Pancreas (tissue), 10 donors: ENCODE results near the gene KRTAP13-4. TPM values are rescaled to one million over a fixed set of nuclear protein-coding genes. Genes with fewer than 3 reads are reported as not detected.

Source experiments
- ATAC-seq, 4 donors: fragments of 200-7000 bp; cut with Tn5 transposase; one replicate each; pipeline versions ENCODE4 v1.8.0 to v1.9.1; 2020; ENCODE audit warnings: mild to moderate bottlenecking in 4 of 4, moderate library complexity in 4 of 4
- DNase-seq, 6 donors: peaks; one replicate each; pipeline ENCODE4 v3.0.0-alpha.2; 2020
- FAIRE-seq: peaks from 2 replicates; lab custom pipeline; 2012; peaks lifted over from hg19 to GRCh38; lab: Jason Lieb, UNC
- H3K27ac ChIP-seq, 4 donors: fragments of 200-600 bp; sonication (generic); 1 replicate in 3 of 4; 2 replicates in 1 of 4; pipeline versions ENCODE4 v1.5.0 to v1.8.0; 2020
- H3K27me3 ChIP-seq, 4 donors: fragments of 200-600 bp; one replicate each; pipeline ENCODE4 v1.8.0; 2021
- H3K36me3 ChIP-seq, 3 donors: fragments of 200-600 bp; sonication (generic) in 1 of 3; one replicate each; pipeline versions ENCODE4 v1.5.0 to v1.8.0; 2020 to 2021
- H3K4me1 ChIP-seq, 3 donors: fragments of 200-600 bp; one replicate each; pipeline ENCODE4 v1.8.0; 2021
- H3K4me3 ChIP-seq, 4 donors: fragments of 200-600 bp; sonication (generic) in 2 of 4; one replicate each; pipeline versions ENCODE4 v1.5.0 to v1.8.0; 2020 to 2021
- H3K9me3 ChIP-seq, 4 donors: fragments of 200-600 bp; one replicate each; pipeline ENCODE4 v1.8.0; 2021
- WGBS, 2 donors: extraction: QIAGEN DNeasy Blood & Tissue Kit; methylation state at CpG; one replicate each; pipeline ENCODE4 v1.1.7; 2013; 5-methylcytosine and 5-hydroxymethylcytosine counted together
- intact Hi-C, 3 donors: fragments of 100-400 bp; cut with DNase I; formaldehyde crosslinking; loops; one replicate each; pipeline versions ENCODE4 v1.11.1 to v1.14.2; 2022
- polyA plus RNA-seq, 2 donors: library from polyadenylated mRNA; stranded (reverse); fragments of 200-250 nt; gene quantifications; one replicate each; pipeline ENCODE4 v1.2.3, GENCODE V29; 2013
- total RNA-seq, 6 donors: library from RNA; stranded (reverse); fragmentation: NEBNext Ultra II Directional in 4 of 6; extraction: Animal tissue kit (Norgen Biotek cat#: 25700) in 4 of 6; gene quantifications; one replicate each; pipeline versions ENCODE4 v1.2.1 to v1.2.4, GENCODE V29; 2021 to 2023
- TF ChIP-seq, protein P1 (sequence below), 4 donors: fragments of 200-600 bp; sonication (generic) in 3 of 4; IDR thresholded peaks; one replicate each; pipeline versions ENCODE4 v1.5.0 to v1.8.0; 2021; ENCODE audit warnings: antibody characterized with exemption in 4 of 4
- donor health status: healthy with polysubstance abuse.
- donor health status: DM: no; HTN: no; CAD: no; lungs with moderate emphysema.
- donor health status: DM: no; HTN: no; CAD: no.
- donor health status: control.
- donor health status: control.
- donor health status: Bipolar disorder and iron deficiency.
- donor health status: DM: yes; HTN: yes; CAD: no.
- donor health status: DM: no; HTN: no; CAD: no.
- donor health status: DM: no; HTN: no; CAD: no.
- donor health status: DM: yes; HTN: yes; CAD: no.

KRTAP13-4 gene
- total and polyA plus RNA-seq, 8 donors = not detected

DNA sequence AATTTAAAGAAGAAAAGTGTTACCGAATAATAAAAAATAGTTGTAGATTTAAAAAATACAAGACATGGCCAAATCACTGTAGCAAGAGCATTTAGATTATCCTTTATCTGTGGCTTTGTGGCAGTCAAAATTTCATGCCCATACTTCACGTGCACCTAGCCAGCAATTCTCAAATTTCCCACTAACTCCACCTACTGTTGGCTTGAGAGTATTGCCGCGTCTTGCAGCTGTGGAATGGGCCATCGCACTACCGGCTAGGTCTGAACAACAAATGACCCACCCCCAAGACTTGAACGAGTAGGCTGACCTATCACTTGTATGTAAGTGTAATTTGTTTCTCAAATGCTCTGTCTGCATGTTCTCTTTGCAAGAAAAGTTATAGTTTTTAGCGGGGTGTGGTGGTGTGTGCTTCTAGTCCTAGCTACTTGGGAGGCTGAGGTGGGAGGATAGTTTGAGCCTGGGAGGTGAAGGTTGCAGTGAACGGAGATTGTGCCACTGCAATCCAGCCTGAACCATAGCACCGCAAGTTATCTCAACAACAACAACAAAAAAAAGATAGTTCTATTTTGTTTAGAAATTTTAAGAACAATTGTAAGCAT is 4.1 kb downstream of the KRTAP13-4 start:
- DNase-seq (peak in 3 of 6 donors; percentile 9 to 35 (median 23)), FAIRE-seq (no peak), ATAC-seq (peak; percentile 63 to 91 (median 73))
- Histone ChIP-seq H3K4me1 (no peaks in the 10 kb centered on the region), H3K27ac (no peak overlapping the region), H3K9me3 (no peaks in the 10 kb centered on the region), H3K4me3 (no peak overlapping the region), H3K27me3 (no peaks in the 10 kb centered on the region), H3K36me3 (no peaks in the 10 kb centered on the region)
- intact Hi-C loops = no loop called here
- 23 to 24% methylated on average over 10 of the region's 10 CpGs for WGBS, 2 donors
- TF ChIP-seq, protein P1, sequence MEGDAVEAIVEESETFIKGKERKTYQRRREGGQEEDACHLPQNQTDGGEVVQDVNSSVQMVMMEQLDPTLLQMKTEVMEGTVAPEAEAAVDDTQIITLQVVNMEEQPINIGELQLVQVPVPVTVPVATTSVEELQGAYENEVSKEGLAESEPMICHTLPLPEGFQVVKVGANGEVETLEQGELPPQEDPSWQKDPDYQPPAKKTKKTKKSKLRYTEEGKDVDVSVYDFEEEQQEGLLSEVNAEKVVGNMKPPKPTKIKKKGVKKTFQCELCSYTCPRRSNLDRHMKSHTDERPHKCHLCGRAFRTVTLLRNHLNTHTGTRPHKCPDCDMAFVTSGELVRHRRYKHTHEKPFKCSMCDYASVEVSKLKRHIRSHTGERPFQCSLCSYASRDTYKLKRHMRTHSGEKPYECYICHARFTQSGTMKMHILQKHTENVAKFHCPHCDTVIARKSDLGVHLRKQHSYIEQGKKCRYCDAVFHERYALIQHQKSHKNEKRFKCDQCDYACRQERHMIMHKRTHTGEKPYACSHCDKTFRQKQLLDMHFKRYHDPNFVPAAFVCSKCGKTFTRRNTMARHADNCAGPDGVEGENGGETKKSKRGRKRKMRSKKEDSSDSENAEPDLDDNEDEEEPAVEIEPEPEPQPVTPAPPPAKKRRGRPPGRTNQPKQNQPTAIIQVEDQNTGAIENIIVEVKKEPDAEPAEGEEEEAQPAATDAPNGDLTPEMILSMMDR (IDR thresholded peaks at IDR 0.05) = peak; percentile 27 to 55 (median 42)

DNA sequence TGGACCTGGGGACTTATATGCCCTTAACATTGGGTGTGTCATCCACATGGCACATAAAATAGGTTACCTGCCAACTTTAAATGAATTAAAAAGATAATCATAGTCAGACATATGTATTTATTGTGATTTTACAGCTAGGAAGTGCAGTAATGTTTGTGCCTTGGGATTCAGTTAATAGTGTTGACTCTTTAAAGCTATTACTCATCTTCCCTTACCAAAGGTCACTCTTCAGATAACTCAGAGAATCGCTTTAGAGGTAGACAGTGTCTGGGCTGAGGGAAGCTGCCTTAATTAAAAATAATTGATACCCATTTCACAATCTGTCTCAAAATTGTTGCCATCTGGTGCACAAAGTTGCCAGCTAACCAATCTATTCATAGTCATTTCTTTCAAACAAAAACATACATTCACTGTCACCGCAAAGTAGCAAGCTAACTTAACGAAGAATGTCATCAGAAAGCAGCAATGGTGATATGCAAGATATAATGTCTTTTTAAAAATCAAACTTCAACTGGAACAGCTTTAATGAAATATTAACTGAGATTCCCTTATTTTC is 7.1 kb downstream of the KRTAP13-4 start:
- H3K4me1 ChIP-seq = no peaks in the 10 kb centered on the region
- H3K27me3 ChIP-seq = no peaks in the 10 kb centered on the region
- H3K4me3 ChIP-seq = no peak overlapping the region
- no peaks in the 10 kb centered on the region for H3K36me3 ChIP-seq
- WGBS, 2 donors = 50 to 51% methylated on average over 3 of the region's 3 CpGs
- no peak overlapping the region for H3K27ac ChIP-seq
- no peaks in the 10 kb centered on the region for H3K9me3 ChIP-seq
- intact Hi-C loops = no loop called here
- TF ChIP-seq, protein P1 (IDR thresholded peaks at IDR 0.05) = no peak
- ATAC-seq (no peak), FAIRE-seq (no peak), DNase-seq (no peak)

DNA sequence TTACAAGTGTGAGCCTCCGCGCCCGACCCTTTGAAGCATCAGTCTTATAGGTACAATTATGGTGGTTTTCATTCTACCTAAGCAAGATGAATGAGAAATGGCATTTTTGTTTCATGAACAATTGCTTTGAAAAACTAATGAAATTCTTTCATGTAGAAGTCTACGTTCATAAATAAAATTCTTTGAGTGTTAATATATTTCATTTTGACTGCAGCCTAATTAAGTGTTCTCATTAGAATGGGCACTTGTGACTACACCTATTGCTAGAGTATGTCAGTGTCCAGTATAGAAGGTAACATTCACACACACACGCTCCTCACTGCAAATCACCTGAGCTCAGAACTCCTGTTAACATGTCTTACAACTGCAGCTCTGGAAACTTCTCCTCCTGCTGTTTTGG is 10.0 kb downstream of the KRTAP13-4 start, which contains the start of gene KRTAP15-1:
TSS of gene KRTAP15-1 (plus strand) at position 301 of the 400 bp plus-strand sequence. CDS start at position 354, 53 bp downstream.
- ATAC-seq = no peak
- intact Hi-C loops = no loop called here
- no peak for DNase-seq
- no peaks in the 10 kb centered on the region for H3K27me3 ChIP-seq
- no peaks in the 10 kb centered on the region for H3K9me3 ChIP-seq
- H3K36me3 ChIP-seq = no peaks in the 10 kb centered on the region
- no peak for FAIRE-seq
- H3K27ac ChIP-seq = no peak within 1 kb of the TSS
- H3K4me3 ChIP-seq = no peak within 1 kb of the TSS
- H3K4me1 ChIP-seq = no peaks in the 10 kb centered on the region
- TF ChIP-seq, protein P1 (IDR thresholded peaks at IDR 0.05) = no peak
- WGBS, 2 donors = 80 to 85% methylated on average over 5 of the region's 5 CpGs

DNA sequence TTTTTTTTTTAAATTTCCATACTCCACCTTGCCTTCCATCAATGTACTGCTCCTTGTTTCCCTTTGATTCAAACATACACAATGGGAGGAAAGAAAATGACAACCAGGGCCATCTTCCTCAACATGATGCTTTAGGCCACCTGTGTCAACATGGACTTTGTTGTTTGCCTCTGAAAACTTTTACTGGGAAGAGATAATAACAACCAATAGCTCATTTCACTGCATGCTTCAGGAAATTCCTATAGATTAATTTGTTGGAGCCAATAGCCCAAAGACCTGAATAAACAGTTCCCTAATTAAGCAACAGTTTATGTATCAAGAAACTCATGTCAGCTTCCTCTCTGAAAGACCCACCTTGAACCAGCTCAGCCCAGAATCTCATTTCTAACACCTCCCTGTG is 13.2 kb downstream of the KRTAP13-4 start:
- FAIRE-seq (no peak), ATAC-seq (no peak), DNase-seq (no peak)
- H3K4me3 ChIP-seq = no peak overlapping the region
- H3K27ac ChIP-seq = no peak overlapping the region
- no peaks in the 10 kb centered on the region for H3K27me3 ChIP-seq
- H3K4me1 ChIP-seq = no peaks in the 10 kb centered on the region
- intact Hi-C loops = no loop called here
- no peaks in the 10 kb centered on the region for H3K36me3 ChIP-seq
- H3K9me3 ChIP-seq = no peaks in the 10 kb centered on the region
- TF ChIP-seq, protein P1 (IDR thresholded peaks at IDR 0.05) = no peak

DNA sequence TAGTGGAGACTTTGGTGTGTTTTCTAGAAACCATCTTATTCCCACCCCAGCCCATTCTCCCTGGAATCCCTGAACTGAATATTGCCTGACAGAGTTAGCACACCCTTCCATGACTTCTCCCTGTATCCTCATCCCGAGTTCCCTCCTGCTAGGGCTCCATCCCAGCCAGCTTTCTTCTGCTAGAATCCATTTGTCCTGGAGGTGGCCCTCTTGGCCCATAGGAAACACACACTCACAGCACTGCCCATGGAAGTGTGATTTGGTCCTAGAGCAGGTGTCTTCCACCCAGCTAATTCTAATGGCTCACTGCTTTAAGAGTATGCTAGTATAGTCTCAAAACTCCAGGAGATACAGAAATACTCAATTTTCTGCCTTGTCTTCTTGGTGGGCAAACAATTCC is 14.2 kb downstream of the KRTAP13-4 start:
- Histone ChIP-seq H3K36me3 (no peaks in the 10 kb centered on the region), H3K27ac (no peak overlapping the region), H3K27me3 (peaks cover 0 to 4% (median 0%) of the 10 kb centered on the region in 4 donors), H3K9me3 (no peaks in the 10 kb centered on the region), H3K4me3 (no peak overlapping the region), H3K4me1 (no peaks in the 10 kb centered on the region)
- DNase-seq = no peak
- TF ChIP-seq, protein P1 (IDR thresholded peaks at IDR 0.05) = no peak
- WGBS, 2 donors = 13 to 33% methylated on average over 1 of the region's 1 CpG
- no peak for ATAC-seq
- FAIRE-seq = no peak
- intact Hi-C loops = no loop called here
